CD14-positive monocyte (primary cell): ENCODE results near the gene AAGAB. TPM values are rescaled to one million over a fixed set of nuclear protein-coding genes. Genes with fewer than 3 reads are reported as not detected.

ENCODE experiments used
- DNase-seq, 3 donors: peaks; one replicate each; pipeline ENCODE4 v3.0.0-alpha.2; 2011 to 2022
- H2AFZ ChIP-seq: 2 replicates; pipeline ENCODE4 v1.6.0; 2012; ENCODE audit warnings: mild to moderate bottlenecking, low read depth, low read length, inconsistent platforms; ENCODE audit not compliant: insufficient read depth, poor library complexity, severe bottlenecking
- H3K27ac ChIP-seq, 2 donors: 1 replicate in 1 of 2; 2 replicates in 1 of 2; pipeline ENCODE4 v1.5.1; 2012 to 2013; ENCODE audit warnings: low read length in 2 of 2, control low read depth in 1 of 2, inconsistent platforms in 1 of 2, low read depth in 1 of 2, mild to moderate bottlenecking in 1 of 2
- H3K27me3 ChIP-seq, 2 donors: one replicate each; pipeline versions ENCODE4 v1.6.0 to v1.6.1; 2011 to 2013; ENCODE audit warnings: low read length in 2 of 2; ENCODE audit not compliant: control insufficient read depth in 2 of 2, insufficient read depth in 2 of 2
- H3K36me3 ChIP-seq, 2 donors: replicated peaks in 1 of 2; 1 replicate in 1 of 2; 2 replicates in 1 of 2; pipeline versions ENCODE4 v1.5.1 to v1.6.1; 2012 to 2013; ENCODE audit warnings: low read length in 2 of 2, control low read depth in 1 of 2, inconsistent platforms in 1 of 2, mild to moderate bottlenecking in 1 of 2; ENCODE audit not compliant: insufficient read depth in 2 of 2, control insufficient read depth in 1 of 2
- H3K4me1 ChIP-seq, 2 donors: 1 replicate in 1 of 2; 2 replicates in 1 of 2; pipeline versions ENCODE4 v1.5.1 to v1.6.1; 2012 to 2013; ENCODE audit warnings: low read length in 2 of 2, control low read depth in 1 of 2, inconsistent platforms in 1 of 2, mild to moderate bottlenecking in 1 of 2, moderate library complexity in 1 of 2; ENCODE audit not compliant: insufficient read depth in 2 of 2, control insufficient read depth in 1 of 2
- H3K4me2 ChIP-seq: replicated peaks from 2 replicates; pipeline ENCODE3; 2012; ENCODE audit warnings: low read length, moderate library complexity, mild to moderate bottlenecking; ENCODE audit not compliant: poor library complexity, severe bottlenecking; ENCODE audit errors: extremely low read depth
- H3K4me3 ChIP-seq, 3 experiments: fragments of 200-600 bp in 1 of 3; sonication (generic) in 1 of 3; replicated peaks in 1 of 3; 1 replicate in 2 of 3; 2 replicates in 1 of 3; pipeline ENCODE4 v1.5.1; 2011 to 2013; ENCODE audit warnings: low read length in 3 of 3, mild to moderate bottlenecking in 3 of 3, control low read depth in 2 of 3, low read depth in 2 of 3, inconsistent platforms in 1 of 3, moderate library complexity in 1 of 3
- H3K79me2 ChIP-seq: 2 replicates; pipeline ENCODE4 v1.6.0; 2012; ENCODE audit warnings: mild to moderate bottlenecking, control low read depth, inconsistent platforms, low read length, moderate library complexity; ENCODE audit not compliant: insufficient read depth
- H3K9ac ChIP-seq: 2 replicates; pipeline ENCODE4 v1.6.0; 2017; ENCODE audit warnings: low read length, mild to moderate bottlenecking; ENCODE audit not compliant: insufficient read depth, poor library complexity, severe bottlenecking
- H3K9me3 ChIP-seq, 2 donors: replicated peaks in 1 of 2; 1 replicate in 1 of 2; 2 replicates in 1 of 2; pipeline versions ENCODE4 v1.5.1 to v1.6.1; 2012 to 2013; ENCODE audit warnings: low read length in 2 of 2, control low read depth in 1 of 2; ENCODE audit not compliant: control insufficient read depth in 1 of 2, insufficient read depth in 1 of 2
- H4K20me1 ChIP-seq: 2 replicates; pipeline ENCODE4 v1.6.0; 2012; ENCODE audit warnings: mild to moderate bottlenecking, low read length, control low read depth, moderate library complexity; ENCODE audit not compliant: insufficient read depth
- H3K27ac Mint-ChIP-seq, 7 donors: one replicate each; pipeline ENCODE4 v1.8.0; 2020; ENCODE audit warnings: mild to moderate bottlenecking in 7 of 7, mixed read lengths in 7 of 7, moderate library complexity in 6 of 7, inconsistent platforms in 2 of 7
- H3K27me3 Mint-ChIP-seq, 3 donors: one replicate each; pipeline ENCODE4 v1.8.0; 2021 to 2022; ENCODE audit warnings: low read depth in 3 of 3, mild to moderate bottlenecking in 3 of 3, mixed read lengths in 3 of 3, moderate library complexity in 3 of 3, inconsistent platforms in 1 of 3
- H3K36me3 Mint-ChIP-seq, 2 donors: one replicate each; pipeline ENCODE4 v1.8.0; 2020; ENCODE audit warnings: mixed read lengths in 2 of 2, inconsistent platforms in 1 of 2, mild to moderate bottlenecking in 1 of 2
- H3K4me1 Mint-ChIP-seq: one replicate; pipeline ENCODE4 v1.8.0; 2020; ENCODE audit warnings: mild to moderate bottlenecking, mixed read lengths
- H3K4me3 Mint-ChIP-seq, 2 donors: one replicate each; pipeline ENCODE4 v1.8.0; 2020; ENCODE audit warnings: mild to moderate bottlenecking in 2 of 2, mixed read lengths in 2 of 2, moderate library complexity in 1 of 2
- H3K9me3 Mint-ChIP-seq, 7 donors: one replicate each; pipeline ENCODE4 v1.8.0; 2020 to 2022; ENCODE audit warnings: mixed read lengths in 7 of 7, mild to moderate bottlenecking in 6 of 7, moderate library complexity in 6 of 7, inconsistent platforms in 2 of 7
- WGBS: methylation state at CpG from one replicate; pipeline ENCODE4 v1.1.5; 2013; ENCODE audit warnings: missing lambda C conversion rate; ENCODE audit not compliant: insufficient coverage; 5-methylcytosine and 5-hydroxymethylcytosine counted together
- intact Hi-C, 2 donors: fragments of 100-400 bp; cut with micrococcal nuclease; formaldehyde crosslinking; loops; one replicate each; pipeline versions ENCODE4 v1.15.0 to v1.15.1; 2023
- polyA minus RNA-seq: library from RNA; depleted of rRNA, polyadenylated mRNA; stranded (reverse); fragments of >200 nt; gene quantifications from 2 replicates; pipeline ENCODE4 v1.2.3, GENCODE V29; 2012
- polyA plus RNA-seq, 3 donors: library from polyadenylated mRNA; depleted of rRNA in 1 of 3; unstranded in 2 of 3; stranded (reverse) in 1 of 3; fragments of 300-500 nt in 2 of 3; fragments of >200 nt in 1 of 3; fragmentation: Illumina TruSeq in 2 of 3; gene quantifications; 1 replicate in 2 of 3; 2 replicates in 1 of 3; pipeline ENCODE4 v1.2.3, GENCODE V29; 2012 to 2021
- total RNA-seq, 12 experiments: library from RNA in 1 of 12; stranded (reverse) in 1 of 12; fragments of 120-200 nt in 1 of 12; gene quantifications; one replicate each; pipeline ENCODE4 v1.2.4 and lab custom pipeline; 2013 to 2026; ENCODE audit warnings: mixed read lengths in 6 of 12, inconsistent platforms in 1 of 12
- TF ChIP-seq, protein P1 (sequence below): fragments of 200-600 bp; IDR thresholded peaks from one replicate; pipeline ENCODE4 v1.8.0; 2022; ENCODE audit warnings: antibody characterized with exemption, mild to moderate bottlenecking

AAGAB gene
- total RNA-seq (2013) = 29.9 TPM
- polyA plus RNA-seq (10 to 100 TPM; 11.2 to 40.4 (median 30.1) TPM), polyA minus RNA-seq (17.7 and 28.5 TPM in 2 replicates), total RNA-seq (lab: John Stamatoyannopoulos, UW) (7.1 to 44.6 (median 29.8) reads per million in 11 experiments)

DNA sequence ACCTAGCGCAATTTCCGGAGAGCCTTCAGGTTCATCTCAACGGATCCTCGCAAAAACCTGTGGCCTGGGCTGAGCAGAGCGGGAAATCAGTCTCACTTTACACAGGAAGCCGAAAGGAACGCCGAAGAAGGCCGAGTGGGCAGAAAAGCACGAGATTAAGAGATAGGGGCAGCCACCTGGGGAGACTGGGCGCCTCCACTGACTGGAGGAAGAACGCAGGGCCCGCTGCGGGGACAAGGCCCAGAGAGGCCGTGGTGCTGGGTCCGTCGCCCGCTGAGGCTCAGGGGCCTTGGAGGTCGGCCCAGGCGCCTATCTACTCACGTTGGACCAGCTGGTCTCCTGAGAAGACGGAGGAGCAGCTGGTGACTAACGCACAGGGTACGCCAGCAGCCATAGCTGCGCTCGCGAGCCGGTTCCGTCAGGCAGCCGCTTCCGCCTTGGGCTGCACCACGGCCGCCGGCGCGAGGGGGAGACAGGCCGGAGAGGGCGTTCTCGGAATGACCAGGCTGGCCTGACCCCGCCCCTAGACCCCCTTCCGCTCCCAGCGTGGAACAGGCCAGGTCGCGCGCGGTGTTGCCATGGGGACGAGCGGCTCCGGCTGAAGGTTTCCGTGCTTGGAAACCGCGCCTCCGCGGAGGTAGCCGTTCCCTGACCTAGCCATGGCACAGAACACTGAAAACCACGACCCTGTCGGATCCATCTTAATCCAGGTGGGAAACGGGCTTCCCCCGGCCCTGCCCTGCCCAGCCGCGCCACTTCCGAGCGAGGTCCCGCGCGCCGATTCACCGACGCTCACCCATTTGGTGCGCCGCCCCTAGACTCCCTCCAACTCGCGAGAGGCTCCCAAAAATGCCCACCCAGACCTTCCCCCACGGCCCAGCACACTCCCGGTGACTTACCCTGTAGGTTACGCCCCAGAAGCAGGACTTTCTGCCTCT lies at the start of gene AAGAB, which contains the start of gene IQCH:
Gene AAGAB (minus strand): TSS at position 424 of the 938 bp plus-strand sequence. CDS start 30 bp downstream, at position 394.
Gene IQCH (plus strand): TSS at position 549 of the 938 bp plus-strand sequence. CDS start 111 bp downstream, at position 660.
- H3K4me3 Mint-ChIP-seq = peak within 1 kb of the TSS; percentile 99
- intact Hi-C loops = loop anchor here (10.0 kb wide), 1 partner anchor 190 kb away; the partner anchor contains the start of gene SMAD3 (in 2 of the 2)

More for the DNA sequence above, at the start of gene AAGAB, which contains the start of gene IQCH:
- peaks cover 0 to 1% (median 0%) of the 10 kb centered on the region in 7 donors for H3K9me3 Mint-ChIP-seq
- H3K9ac ChIP-seq = peak within 1 kb of the TSS; percentile 95
- peak within 1 kb of the TSS; percentile 91 for H2AFZ ChIP-seq
- peaks cover 3% of the 10 kb centered on the region for H4K20me1 ChIP-seq
- H3K36me3 Mint-ChIP-seq = peaks cover 0 to 2% of the 10 kb centered on the region in 2 donors
- peak; percentile 97 to 99 (median 98) for DNase-seq
- WGBS = 0% methylated on average over 74 of the region's 76 CpGs
- TF ChIP-seq, protein P1, sequence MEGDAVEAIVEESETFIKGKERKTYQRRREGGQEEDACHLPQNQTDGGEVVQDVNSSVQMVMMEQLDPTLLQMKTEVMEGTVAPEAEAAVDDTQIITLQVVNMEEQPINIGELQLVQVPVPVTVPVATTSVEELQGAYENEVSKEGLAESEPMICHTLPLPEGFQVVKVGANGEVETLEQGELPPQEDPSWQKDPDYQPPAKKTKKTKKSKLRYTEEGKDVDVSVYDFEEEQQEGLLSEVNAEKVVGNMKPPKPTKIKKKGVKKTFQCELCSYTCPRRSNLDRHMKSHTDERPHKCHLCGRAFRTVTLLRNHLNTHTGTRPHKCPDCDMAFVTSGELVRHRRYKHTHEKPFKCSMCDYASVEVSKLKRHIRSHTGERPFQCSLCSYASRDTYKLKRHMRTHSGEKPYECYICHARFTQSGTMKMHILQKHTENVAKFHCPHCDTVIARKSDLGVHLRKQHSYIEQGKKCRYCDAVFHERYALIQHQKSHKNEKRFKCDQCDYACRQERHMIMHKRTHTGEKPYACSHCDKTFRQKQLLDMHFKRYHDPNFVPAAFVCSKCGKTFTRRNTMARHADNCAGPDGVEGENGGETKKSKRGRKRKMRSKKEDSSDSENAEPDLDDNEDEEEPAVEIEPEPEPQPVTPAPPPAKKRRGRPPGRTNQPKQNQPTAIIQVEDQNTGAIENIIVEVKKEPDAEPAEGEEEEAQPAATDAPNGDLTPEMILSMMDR = no peak
- H3K4me1 Mint-ChIP-seq = peaks cover 36% of the 10 kb centered on the region
- H3K4me3 ChIP-seq = peak within 1 kb of the TSS; percentile 89 to 95 (median 91)
- peak within 1 kb of the TSS; percentile 74 to 97 for H3K27ac ChIP-seq
- peaks cover 21 to 28% of the 10 kb centered on the region in 2 donors for H3K4me1 ChIP-seq
- no peaks in the 10 kb centered on the region for H3K9me3 ChIP-seq
- peak within 1 kb of the TSS; percentile 94 to 98 (median 96) for H3K27ac Mint-ChIP-seq
- peak within 1 kb of the TSS; percentile 90 for H3K4me2 ChIP-seq
- H3K79me2 ChIP-seq = peaks cover 47% of the 10 kb centered on the region
- H3K27me3 Mint-ChIP-seq = peaks cover 4 to 11% (median 11%) of the 10 kb centered on the region in 3 donors
- H3K27me3 ChIP-seq = peaks cover 6% of the 10 kb centered on the region in 2 donors
- H3K36me3 ChIP-seq = no peaks in the 10 kb centered on the region
